ENCODE measurements around the gene ADNP2.

ADNP2 gene

DNA sequence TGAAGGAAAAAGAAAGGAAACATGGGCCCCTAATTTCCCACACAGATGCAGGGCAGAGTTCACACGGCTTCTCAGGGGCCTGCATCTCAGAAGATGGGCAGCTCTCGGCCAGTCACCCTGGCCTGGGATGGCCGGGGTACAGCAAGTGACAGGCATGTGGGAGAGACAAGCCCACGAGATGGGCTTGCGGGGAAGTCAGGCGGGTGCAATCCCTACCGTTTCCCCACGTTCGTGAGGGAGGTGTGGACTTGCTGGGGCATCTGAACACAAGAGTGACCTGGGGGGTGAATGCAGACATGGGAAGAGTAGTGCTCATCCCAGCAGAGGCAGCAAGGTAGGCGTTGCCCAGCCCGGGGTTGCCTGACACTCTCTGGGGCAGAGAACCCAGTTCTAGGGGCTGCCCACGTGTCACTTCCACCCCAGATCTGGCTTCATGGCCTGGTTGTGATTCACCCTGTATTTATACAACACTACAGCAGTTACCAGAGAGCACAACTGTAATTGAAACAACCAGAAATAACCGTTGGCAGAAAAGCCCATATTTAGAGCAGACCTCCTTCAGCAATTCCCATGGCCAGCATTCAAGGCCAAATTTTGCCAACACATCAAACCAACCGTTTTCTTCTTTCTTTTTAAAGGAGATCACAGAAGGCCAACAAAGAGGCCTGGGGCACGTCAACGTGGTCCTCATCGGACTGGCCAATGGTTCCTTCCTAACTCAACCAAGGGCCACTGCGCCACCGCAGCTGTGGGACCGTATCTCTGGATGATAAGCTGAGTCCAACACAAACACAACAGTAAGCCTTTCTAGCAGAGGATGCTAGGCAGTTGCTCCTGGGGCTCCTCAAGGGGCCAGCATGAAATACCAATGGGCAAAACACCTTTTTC lies 79.8 kb downstream of the ADNP2 start:
- H4K8ac ChIP-seq (ENCODE audit: low read depth, low read length) = no peak overlapping the region
- peaks cover 0 to 1% of the 10 kb centered on the region in 2 donors for H3K4me1 ChIP-seq (ENCODE audit: control insufficient read depth in 2 of 2, insufficient read depth in 1 of 2, low read depth in 1 of 2, low read length in 2 of 2)
- no peak overlapping the region for H3K23ac ChIP-seq (ENCODE audit: low read depth, low read length, poor library complexity)
- no peaks in the 10 kb centered on the region for H3K27me3 ChIP-seq (ENCODE audit: control insufficient read depth in 3 of 3, insufficient read depth in 3 of 3, low read depth in 1 of 3, low read length in 3 of 3)
- no peak overlapping the region for H3K4me2 ChIP-seq (ENCODE audit: insufficient read depth, low read length, poor library complexity, severe bottlenecking)
- H2BK15ac ChIP-seq (ENCODE audit: low read length) = no peak overlapping the region
- H3K27ac ChIP-seq (replicated peaks; ENCODE audit: low read length) = no peak overlapping the region
- no peak overlapping the region for H3K14ac ChIP-seq (ENCODE audit: low read length)
- H3K4ac ChIP-seq (ENCODE audit: low read length) = no peak overlapping the region
- no CpG with 5 or more reads among the region's 20 CpGs for WGBS, 2 donors (ENCODE audit: extremely low coverage in 2 of 2, insufficient read length in 2 of 2, insufficient replicate concordance in 1 of 2)
- H3K4me3 ChIP-seq (ENCODE audit: low read length in 2 of 2) = no peak overlapping the region
- no peak overlapping the region for H4K91ac ChIP-seq (ENCODE audit: low read depth, low read length, poor library complexity)
- H2BK120ac ChIP-seq (ENCODE audit: low read depth, low read length) = no peak overlapping the region
- H2AK5ac ChIP-seq (ENCODE audit: low read depth, low read length) = no peak overlapping the region
- no peak overlapping the region for H3K18ac ChIP-seq (ENCODE audit: low read length)
- no peak overlapping the region for H2BK5ac ChIP-seq (ENCODE audit: low read length)
- H3K36me3 ChIP-seq (replicated peaks in 1 of 2; ENCODE audit: control insufficient read depth in 2 of 2, insufficient read depth in 2 of 2, low read length in 2 of 2) = peaks cover 7 to 33% of the 10 kb centered on the region in 2 donors
- H3K79me1 ChIP-seq (ENCODE audit: low read depth, low read length) = peaks cover 10% of the 10 kb centered on the region
- no peak overlapping the region for H2BK12ac ChIP-seq (ENCODE audit: low read length)
- H3K9ac ChIP-seq (ENCODE audit: low read depth, low read length, poor library complexity) = no peak overlapping the region
- peaks cover 0 to 5% of the 10 kb centered on the region in 2 donors for H3K9me3 ChIP-seq (replicated peaks in 1 of 2; ENCODE audit: control insufficient read depth in 2 of 2, insufficient read depth in 1 of 2, low read depth in 1 of 2, low read length in 2 of 2)
- H2AFZ ChIP-seq (ENCODE audit: low read length) = no peak overlapping the region
- no peak for DNase-seq (ENCODE audit: low spot score)

DNA sequence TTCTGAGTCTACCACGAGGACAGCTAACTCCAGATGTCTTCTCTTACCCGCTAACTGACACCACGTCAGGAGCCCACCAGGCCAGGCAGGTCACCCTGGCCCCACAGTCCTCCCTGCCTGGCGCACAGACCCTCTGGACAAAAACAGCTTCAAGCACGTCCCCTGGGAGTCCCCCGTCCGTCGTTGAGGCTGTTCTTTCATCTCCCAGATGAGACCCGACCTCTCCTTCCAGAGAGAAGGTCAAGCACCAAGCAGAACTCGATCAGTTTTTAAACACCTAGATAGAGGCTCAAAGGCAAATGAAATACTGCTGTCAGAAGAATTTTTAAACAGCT lies 80.4 kb downstream of the ADNP2 start:
- no peak overlapping the region for H4K91ac ChIP-seq (ENCODE audit: low read depth, low read length, poor library complexity)
- no peak for DNase-seq (ENCODE audit: low spot score)
- WGBS, 2 donors (ENCODE audit: extremely low coverage in 2 of 2, insufficient read length in 2 of 2, insufficient replicate concordance in 1 of 2) = no CpG with 5 or more reads among the region's 10 CpGs
- no peak overlapping the region for H3K27ac ChIP-seq (replicated peaks; ENCODE audit: low read length)
- no peak overlapping the region for H2BK12ac ChIP-seq (ENCODE audit: low read length)
- H2BK5ac ChIP-seq (ENCODE audit: low read length) = no peak overlapping the region
- H4K8ac ChIP-seq (ENCODE audit: low read depth, low read length) = no peak overlapping the region
- H3K9me3 ChIP-seq (replicated peaks in 1 of 2; ENCODE audit: control insufficient read depth in 2 of 2, insufficient read depth in 1 of 2, low read depth in 1 of 2, low read length in 2 of 2) = peaks cover 0 to 5% of the 10 kb centered on the region in 2 donors
- no peak overlapping the region for H2BK15ac ChIP-seq (ENCODE audit: low read length)
- H2AK5ac ChIP-seq (ENCODE audit: low read depth, low read length) = no peak overlapping the region
- H3K36me3 ChIP-seq (replicated peaks in 1 of 2; ENCODE audit: control insufficient read depth in 2 of 2, insufficient read depth in 2 of 2, low read length in 2 of 2) = peaks cover 7 to 38% of the 10 kb centered on the region in 2 donors
- H3K27me3 ChIP-seq (ENCODE audit: control insufficient read depth in 3 of 3, insufficient read depth in 3 of 3, low read depth in 1 of 3, low read length in 3 of 3) = no peaks in the 10 kb centered on the region
- no peak overlapping the region for H2AFZ ChIP-seq (ENCODE audit: low read length)
- no peak overlapping the region for H3K23ac ChIP-seq (ENCODE audit: low read depth, low read length, poor library complexity)
- peaks cover 10% of the 10 kb centered on the region for H3K79me1 ChIP-seq (ENCODE audit: low read depth, low read length)
- no peak overlapping the region for H3K4ac ChIP-seq (ENCODE audit: low read length)
- peaks cover 0 to 1% of the 10 kb centered on the region in 2 donors for H3K4me1 ChIP-seq (ENCODE audit: control insufficient read depth in 2 of 2, insufficient read depth in 1 of 2, low read depth in 1 of 2, low read length in 2 of 2)
- no peak overlapping the region for H3K18ac ChIP-seq (ENCODE audit: low read length)
- no peak overlapping the region for H3K9ac ChIP-seq (ENCODE audit: low read depth, low read length, poor library complexity)
- H3K4me2 ChIP-seq (ENCODE audit: insufficient read depth, low read length, poor library complexity, severe bottlenecking) = no peak overlapping the region
- no peak overlapping the region for H2BK120ac ChIP-seq (ENCODE audit: low read depth, low read length)
- H3K4me3 ChIP-seq (ENCODE audit: low read length in 2 of 2) = no peak overlapping the region
- no peak overlapping the region for H3K14ac ChIP-seq (ENCODE audit: low read length)

All from neuronal stem cell (in vitro differentiated cells).